Stimulated activated CD8-positive, alpha-beta memory T cell treated with anti-CD3 and anti-CD28 coated beads, Interleukin-2, amount 100 ng/mL, for 1 hour (primary cell): ENCODE data around the gene CPN2.

Source experiments
- DNase-seq, 2 donors: peaks; one replicate each; pipeline ENCODE4 v3.0.0-alpha.2; 2020; ENCODE audit warnings: low read depth in 2 of 2

The CPN2 gene

DNA sequence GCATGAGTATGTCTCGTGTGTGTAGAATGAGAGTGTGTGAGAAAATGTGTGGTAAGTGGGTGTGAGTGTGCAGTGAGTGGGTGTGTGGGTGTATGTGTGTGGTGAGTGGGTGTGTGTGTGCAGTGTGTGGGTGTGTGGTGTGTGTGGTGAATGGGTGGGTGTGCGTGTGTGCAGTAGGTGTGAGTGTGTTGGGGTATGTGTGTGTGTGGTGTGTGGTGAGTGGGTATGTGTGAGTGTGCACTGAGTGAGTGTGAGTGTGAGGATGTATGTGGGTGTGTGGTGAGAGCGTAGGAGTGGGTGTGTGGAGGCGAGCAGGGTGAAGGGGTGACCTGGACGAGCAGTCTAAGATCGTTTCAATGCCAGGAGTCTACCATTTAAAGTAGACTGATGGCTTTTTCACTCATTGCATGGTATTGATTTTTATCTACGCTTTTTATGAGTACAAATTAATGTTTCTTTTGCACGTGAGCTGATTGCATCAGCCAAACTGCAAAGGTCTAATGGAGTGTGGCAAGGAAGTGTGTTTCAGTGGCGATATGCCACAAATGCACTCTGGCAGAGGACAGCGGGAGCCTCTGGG lies 1.6 kb upstream of the CPN2 start:
- no peak for DNase-seq

DNA sequence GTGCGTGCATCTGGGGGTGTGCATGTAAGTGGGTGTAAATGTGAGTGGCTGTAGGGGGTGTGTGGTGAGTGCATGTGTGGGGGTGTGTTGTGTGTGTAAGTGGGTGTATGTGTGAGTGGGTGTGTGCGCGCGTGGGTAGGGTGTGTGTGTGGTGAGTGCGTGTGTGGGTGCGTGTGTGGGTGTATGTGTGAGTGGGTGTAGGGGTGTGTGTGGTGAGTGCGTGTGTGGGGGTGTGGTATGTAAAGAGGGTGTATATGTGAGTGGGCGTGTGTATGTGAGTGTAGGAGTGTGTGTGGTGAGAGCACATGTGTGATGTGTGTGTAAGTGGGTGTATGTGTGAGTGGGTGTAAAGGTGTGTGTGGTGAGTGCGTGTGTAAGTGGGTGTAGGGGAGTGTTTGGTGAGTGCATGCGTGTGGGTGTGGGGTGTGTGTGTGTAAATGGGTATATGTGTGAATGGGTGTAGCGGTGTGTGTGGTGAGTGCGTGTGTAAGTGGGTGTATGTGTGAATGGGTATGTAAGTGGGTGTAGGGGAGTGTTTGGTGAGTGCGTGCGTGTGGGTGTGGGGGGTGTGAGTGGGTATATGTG lies 916 bp upstream of the CPN2 start:
- DNase-seq: no peak

DNA sequence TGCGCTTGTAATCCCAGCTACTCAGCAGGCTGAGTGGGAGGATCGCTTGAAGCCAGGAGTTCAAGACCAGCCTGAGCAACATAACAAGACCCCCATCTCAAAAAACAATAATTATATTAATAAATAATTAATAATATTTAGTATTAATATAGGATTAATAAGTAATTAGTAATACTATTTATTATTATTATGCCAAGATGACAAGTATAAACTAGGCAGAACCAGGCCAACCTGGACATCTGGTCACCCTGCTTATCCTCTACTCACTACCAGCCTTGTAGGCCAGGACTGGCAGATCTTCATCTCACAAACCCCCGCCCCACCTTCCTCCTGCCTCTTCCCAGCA lies 429 bp downstream of the CPN2 start:
- DNase-seq: no peak

DNA sequence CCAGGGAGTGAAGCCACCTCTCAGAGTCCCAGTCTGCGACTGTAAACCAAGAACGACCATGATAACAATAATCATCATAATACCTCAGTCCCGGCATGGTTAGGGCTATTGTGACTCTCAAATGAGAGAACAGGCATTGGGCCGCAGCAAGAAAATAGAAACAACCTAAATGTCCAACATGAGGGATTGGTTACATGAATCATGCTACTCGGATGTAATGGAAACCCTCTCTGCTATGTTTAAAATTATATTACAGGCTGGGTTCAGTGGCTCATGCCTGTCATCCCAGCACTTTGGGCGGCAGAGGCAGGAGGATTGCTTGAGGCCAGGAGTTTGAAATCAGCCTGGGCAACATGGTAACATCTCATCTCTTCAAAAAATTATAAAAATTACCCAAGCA lies 2.8 kb downstream of the CPN2 start:
- DNase-seq: no peak

DNA sequence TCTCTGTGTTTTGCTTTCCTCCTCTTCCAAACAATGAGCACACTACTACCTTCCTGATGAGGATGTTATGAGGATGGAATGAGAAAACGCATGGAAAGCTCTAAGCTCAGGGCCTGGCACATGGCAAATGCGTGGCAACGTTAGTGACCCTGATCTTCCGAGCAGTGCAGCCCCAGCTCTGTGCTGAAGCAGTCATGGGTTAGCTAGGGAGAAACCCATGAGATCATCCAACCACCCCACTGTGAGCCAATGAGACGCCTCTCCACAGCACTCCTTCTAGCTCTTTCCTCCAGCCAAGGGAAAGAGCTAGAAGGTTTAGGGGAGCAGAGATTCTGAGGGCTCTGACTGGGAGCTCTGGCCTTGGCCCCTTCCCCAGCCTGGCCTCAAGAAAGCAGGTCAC lies 4.5 kb downstream of the CPN2 start:
- DNase-seq: no peak

DNA sequence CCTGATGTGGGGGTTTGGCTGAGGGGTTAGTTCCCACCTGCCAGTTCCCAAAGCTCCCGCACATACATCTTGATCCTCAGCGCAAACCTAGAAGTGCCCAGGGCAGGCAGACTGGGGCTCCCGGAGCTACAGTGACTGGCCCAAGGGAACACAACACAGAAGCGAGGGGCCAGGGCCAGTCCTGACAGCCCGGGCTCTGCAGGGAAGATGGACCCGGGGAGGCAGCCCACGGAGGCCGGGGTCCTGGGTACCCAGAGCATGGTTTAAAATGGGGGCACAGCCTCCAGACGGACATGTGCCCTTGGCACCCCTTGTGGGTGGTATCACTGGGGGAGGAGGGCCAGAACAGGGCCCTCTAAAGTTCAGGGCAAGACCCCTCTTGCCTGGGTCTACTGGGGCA lies 5.1 kb downstream of the CPN2 start:
- no peak for DNase-seq

DNA sequence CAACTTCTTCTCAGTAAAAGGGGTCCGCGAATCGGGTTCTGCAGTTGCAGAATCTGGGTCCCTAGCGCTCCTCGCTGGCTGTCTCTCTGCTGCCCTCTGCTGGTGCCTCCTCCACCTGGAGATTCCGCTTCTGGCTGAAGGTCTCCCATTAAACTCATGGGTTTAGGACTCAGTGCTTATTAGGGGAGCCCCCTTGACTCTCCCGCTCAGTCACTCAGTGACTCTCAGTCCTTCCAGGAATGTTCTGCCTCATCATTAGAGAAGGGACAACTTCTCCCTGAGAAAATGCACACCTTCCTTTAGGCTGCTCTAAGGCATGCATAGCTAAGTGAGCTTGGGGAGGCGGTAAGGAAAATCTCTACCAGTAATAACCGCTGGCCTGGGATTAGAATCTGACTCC lies 7.1 kb downstream of the CPN2 start:
- peak; percentile 35 to 50 for DNase-seq

DNA sequence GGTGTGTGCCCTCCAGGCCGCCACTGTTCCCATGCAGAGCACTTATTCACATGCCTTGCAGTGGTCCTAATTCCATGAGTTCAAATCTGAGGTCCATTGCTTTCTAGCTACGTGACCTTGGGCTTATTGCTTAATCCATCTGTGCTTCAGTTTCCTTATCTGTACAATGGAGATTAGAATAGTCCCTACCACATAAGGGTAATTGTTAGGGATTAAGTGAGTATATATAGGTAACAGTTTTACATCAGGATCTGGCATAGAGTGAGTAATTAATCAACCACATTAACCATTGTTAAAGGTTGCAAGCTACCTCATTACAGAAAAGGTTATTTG lies 7.6 kb downstream of the CPN2 start:
- DNase-seq: no peak

DNA sequence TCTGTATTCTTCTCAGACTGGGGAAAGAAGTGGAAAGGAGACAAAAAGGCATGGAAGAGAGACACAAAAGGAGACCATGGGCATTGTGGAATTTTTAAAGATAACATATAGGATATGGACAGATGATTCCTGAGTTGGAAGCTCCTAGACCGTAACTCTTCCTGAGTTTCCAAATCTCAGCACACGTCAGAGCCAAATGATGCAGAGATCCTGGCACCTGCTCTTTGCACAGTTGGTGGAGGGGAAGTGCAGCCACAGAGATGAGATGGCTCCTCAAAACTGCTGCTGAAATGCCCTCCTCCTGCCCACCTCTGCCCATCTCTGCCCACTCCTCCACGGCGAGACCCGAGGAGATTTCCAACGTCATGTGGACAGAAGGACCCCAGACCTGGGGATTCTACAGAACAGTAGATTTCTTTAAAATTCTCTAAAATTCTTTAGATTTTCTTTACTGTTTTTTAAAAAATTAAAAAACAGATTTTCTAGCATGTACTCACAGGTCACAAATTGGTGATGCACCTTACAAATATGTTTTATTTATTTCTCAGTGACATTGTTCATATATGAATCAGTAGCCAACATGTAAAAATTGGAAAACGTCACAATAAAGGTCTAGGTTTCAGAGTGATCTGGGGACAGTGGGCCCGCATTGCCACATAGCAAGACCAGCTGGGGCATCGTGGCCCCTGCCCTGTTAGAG lies 8.1 kb downstream of the CPN2 start:
- no peak for DNase-seq

DNA sequence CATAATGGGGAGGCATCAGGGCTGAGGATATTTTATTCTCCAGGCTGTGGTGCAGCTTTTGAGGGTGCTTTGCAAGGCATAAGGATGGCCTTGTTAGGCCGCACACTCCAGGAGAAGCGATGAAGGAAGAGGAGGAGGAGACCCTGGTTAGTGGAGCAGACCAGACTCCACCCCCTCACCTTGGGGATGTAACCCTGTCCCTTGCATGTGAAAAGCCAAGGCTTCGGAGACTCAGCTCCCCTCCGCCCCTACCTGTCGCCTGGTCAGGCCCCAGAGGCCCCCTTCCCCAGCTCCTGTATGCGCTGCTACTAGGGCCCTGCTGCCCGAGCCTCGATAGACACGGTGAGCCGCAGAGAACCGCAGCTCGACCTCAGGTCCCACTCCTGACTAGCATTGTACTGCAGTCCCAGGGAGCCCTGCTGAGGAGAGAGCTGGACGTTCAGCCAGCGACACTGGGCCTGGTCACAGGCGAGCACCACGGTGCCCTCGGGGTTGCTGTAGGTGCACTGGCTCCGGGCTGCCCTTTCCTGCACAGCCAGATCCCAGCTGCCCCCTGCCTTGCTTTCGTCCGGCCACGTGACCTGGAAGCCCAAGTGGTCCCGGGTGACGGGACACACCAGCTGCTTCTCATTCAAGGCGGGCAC lies 10.2 kb downstream of the CPN2 start:
- no peak for DNase-seq

DNA sequence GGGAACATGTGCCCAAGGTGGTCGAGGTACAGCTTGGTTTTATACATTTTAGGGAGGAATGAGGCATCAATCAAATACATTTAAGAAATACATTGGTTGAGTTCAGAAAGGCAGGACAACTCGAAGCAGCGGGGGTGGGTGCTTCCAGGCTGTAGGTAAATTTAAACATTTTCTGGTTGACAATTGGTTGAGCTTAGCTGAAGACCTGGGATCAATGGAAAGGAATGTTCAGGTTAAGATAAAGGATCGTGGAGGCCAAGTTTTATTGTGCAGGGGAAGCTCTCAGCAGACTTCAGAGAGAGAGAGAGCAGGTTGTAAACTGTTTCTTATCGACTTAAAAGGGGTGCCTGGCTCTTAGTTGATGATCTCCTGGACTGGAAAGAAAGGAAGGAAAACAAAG lies 11.3 kb downstream of the CPN2 start:
- no peak for DNase-seq

DNA sequence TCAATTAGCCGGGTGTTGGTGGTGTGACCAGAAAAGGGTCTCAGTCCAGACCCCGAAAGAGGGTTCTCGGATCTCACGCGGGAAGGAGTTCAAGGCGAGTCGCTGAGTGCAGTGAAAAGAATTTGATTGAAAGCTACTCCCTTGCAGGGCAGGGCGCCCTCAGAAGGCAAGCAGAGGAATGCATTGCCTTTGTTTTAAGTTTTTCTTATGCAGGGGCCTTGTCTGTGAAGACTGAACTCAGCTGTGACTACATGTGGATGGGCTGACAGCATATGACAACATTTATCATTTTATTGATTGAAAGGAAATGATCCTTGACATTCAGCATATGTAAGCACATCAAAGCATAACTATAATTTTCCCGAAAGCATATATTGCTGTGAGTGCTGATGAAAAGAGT lies 11.8 kb downstream of the CPN2 start:
- no peak for DNase-seq

DNA sequence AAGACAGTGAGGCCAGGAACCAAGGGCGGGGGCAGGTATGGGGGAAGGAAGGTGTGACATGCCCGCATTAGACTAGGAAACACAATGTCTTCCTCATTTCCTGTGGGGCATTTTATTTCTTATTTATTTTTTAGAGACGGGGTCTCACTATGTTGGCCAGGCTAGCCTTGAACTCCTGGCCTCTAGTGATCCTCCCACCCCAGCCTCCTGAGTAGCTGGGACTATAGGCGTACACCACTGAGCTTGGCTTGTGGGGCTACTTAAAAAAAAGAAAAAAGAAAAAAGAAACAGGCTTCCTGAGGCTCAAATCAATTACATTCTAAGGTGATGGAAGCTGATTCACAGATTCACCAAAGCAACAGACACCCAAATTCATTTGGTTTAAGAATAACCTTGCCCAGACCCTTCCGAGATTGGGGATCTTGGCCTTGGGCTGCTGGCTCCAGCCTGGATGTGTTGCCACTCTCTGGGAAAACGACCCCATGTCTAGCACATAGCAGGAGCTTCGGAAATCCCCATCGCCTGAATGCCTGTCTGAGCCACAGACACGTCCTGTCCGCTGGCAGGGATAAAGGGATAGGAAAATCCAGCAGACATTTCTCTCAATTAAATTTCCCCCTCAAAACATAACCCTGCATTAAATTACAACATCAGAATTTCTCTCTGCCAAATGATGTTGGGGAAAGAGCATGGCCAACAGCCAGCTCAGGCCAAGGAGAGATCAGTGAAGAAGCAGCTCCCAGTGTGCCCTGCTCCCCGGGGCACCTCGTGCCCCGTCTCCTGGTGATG lies 13.0 kb downstream of the CPN2 start:
- DNase-seq: no peak

DNA sequence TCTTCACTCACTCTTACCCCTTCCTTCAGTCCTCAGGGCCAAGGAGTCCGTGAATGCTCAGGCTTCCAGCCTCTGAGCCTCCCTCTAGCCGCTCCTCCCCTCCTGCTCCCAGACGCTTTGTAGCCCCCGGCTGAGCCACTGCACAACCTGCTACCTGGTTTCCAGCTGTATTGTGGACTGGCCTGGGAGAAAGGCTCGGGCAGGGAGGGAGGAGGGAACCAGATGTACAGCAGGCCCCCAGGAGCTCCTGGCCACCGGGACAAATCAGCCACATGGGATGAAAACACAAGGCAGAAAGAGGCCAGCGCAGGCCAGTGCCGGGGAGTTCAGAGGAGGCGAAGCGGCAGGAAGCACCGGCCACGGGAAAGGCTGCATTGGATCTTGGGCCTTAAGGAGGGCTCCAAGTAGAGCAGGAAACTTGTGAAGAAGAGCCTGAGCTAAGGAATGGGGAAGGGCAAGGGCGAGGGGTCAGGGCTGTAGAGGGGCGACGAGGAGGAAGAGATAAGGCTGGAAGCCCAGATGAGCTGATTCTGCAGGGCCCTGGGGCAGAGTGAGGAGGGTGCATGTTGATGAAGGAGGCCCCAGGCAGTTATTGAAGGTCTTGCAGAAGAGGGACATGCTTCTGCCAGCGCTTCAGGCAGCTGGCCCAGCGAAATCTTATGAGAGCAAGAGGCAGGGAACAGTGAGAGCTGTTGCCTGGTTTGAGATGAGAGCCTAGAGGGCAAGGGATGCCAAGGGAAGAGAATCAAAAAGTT lies 14.3 kb downstream of the CPN2 start:
- no peak for DNase-seq

DNA sequence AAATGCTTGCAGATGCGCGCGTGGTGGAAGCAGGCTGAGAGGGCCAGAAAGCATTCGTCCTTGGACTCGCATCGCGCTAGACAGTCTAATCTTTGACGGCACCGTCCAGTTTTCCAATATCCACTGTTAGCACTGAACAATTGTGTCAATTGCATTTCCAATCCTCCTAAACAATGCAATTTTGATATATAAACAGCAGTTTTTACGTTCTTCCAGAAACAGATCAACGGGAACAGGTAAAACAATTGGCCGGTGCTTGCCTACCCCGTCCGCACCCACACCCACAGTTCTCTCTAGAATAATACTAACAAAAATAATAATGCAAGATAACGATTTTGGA lies 17.2 kb downstream of the CPN2 start:
- no peak for DNase-seq

DNA sequence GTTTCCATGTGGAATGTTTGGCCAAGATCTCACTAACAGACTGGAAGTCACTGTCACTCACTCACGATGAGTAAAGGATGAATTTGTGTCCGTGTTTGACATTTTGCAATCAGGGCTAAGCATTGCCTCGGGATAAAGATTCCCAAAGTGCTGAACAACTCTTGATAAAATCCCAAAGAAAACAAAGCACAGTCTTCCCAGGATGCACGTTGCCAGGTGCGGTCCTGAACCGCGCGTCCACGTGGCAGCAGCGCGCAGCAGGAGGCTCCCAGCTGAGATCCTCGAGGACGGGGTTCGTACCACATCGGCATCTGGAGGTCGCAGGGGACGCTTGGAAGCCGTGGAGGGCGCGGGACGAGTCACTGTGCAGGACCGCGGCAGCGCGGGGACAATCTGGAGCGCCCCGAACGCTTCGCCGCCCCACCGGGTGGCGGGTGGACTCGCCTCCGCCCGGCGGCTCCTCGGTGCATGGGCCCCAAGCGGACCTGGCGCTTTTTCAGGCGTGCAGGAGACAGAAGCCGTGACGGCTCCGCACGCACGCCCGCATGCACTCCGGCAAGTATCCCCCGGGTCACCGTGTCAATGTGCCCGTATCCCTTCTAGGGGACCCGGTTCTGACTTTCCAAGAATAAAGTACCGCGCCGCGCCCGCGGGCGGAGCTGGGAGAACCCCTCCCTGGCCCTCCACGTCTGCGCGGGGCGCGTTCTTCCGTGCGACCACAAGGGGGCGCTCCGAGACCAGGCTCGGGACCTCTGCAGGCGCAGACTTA lies 17.7 kb downstream of the CPN2 start:
- peak; percentile 78 to 80 for DNase-seq

DNA sequence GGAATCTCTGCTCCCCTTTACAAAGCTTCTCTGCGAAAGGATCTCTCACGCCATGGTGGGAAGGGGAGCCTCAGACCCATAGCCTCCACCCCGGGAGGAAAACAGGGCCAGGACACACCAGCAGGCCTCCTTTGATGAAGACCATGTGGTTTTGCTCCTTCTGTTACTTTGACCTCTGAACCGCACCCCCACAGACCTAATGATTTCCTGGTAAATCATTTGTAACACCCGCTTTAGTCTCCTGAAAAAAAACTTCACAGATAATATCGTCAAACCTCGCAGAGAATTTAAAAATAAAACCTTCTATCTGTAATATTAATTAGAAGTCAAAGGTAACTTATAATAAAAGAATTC lies 18.3 kb downstream of the CPN2 start:
- DNase-seq: no peak

DNA sequence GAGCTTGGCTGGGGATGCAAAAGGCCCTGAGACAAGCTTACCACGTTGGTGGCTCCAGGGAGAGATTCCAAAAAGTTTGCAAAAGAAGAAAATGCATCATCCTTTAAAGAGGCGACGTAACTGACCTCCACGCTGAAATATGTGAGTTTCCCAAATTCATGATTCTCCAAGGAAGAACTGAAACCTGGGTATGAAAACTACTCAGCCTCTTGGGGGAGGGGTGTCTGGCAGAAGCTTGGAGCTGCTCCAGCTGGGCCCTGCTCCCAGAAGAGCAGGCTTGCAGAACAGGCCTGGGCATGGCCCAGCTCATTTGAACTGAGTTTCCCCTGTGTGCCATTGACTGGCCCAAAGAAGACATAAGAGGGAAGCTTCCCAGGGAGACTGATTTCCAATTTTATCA lies 20.5 kb downstream of the CPN2 start:
- DNase-seq: no peak

DNA sequence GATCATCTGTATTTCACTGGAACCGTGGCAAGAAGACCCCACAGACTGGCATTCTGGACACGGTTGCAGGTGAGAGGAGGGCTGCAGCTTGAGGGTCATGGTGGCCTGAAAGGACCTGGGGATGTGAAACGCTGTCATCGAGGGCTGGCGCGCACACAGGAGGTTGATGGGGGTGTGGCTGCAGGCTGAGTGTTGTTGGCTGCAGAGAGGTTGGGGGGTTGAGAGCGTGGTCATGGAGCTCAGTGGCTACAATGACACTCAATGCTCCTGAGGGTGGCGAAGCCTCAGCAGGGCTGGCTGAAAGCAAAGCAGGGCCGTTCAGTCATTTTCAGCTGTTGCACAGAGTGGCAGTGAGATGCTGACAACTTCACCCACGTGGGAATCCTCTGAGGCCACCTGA lies 21.0 kb downstream of the CPN2 start:
- DNase-seq: no peak

DNA sequence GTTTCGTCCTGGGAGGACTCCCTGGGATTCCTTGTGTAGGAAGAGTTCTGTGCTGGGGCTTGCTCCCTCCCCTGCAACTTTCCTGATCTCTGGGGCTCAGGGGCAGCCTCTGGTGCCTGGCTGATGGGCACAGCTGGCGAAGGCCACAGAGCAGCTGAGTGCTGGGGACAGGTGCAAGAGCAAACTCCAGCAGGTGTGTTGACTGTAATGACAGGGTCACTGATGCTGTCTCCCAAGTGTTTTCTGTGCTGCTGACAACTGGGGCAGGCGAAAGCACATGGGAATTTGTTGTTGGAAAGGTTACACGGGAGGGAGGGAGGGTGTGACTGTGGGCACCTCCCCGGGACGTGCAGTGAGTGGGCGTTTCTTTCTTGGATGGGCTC lies 21.6 kb downstream of the CPN2 start:
- DNase-seq: no peak

DNA sequence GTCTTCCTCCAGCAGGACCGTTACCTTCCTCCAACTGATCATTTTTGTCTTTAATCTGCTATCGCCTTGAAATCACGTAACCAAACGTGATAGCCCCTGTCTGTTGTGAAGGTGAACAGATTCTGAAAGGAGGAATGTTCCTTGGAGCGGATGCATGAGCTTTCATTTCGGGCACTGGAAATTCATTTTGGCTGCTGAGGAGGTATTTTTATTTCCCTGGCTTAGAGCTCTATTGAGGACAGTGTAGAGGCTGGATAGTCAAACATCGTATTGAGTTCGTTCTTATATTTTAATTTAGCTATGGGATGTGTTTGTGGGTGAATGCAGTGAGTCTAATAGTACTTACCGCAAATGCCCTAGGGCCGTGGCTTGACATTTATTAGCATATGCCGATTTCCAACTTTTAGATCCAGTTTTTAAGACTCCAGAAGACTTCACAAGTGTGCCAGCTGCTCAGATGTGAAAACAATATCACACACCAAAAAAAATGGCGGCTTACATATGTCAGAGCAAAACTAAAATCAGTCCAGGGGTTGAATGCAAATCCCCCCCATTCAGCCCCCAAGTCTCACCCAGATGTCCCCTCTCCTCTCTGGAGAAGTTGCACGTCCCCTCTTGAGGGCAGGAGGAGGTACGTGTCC lies 22.1 kb downstream of the CPN2 start:
- DNase-seq: no peak
